Activated CD4-positive, alpha-beta T cell treated with anti-CD3 and anti-CD28 coated beads, Interleukin-2, amount 50 U/mL, for 1 hour (primary cell): ENCODE results near the gene WNT1.

Experiments used
- DNase-seq: peaks from one replicate; pipeline ENCODE4 v3.0.0-alpha.2; 2020

Gene WNT1

GRCh38 chr12:48961801-48962200 is 16.3 kb upstream of the WNT1 start:
- no peak for DNase-seq

- no peak for DNase-seq
Observed at GRCh38 chr12:48965298-48965838, 12.8 kb upstream of the WNT1 start.

- no peak for DNase-seq
Observed at GRCh38 chr12:48966177-48966895, 11.8 kb upstream of the WNT1 start.

- no peak for DNase-seq
Observed at GRCh38 chr12:48967991-48968390, 10.1 kb upstream of the WNT1 start.

GRCh38 chr12:48968467-48968866 is 9.7 kb upstream of the WNT1 start:
- no peak for DNase-seq

- DNase-seq: no peak
Observed at GRCh38 chr12:48969160-48969771, 8.9 kb upstream of the WNT1 start.

- DNase-seq: peak; percentile 34
Observed at GRCh38 chr12:48969833-48970701, 8.1 kb upstream of the WNT1 start.

GRCh38 chr12:48970702-48971334 is 7.3 kb upstream of the WNT1 start:
- DNase-seq: no peak

GRCh38 chr12:48972213-48972951 is 5.7 kb upstream of the WNT1 start:
- no peak for DNase-seq

GRCh38 chr12:48972952-48973483 is 5.1 kb upstream of the WNT1 start:
- no peak for DNase-seq

- no peak for DNase-seq
Observed at GRCh38 chr12:48973531-48973930, 4.6 kb upstream of the WNT1 start.

- peak; percentile 33 for DNase-seq
Observed at GRCh38 chr12:48973941-48974673, 4.0 kb upstream of the WNT1 start.

GRCh38 chr12:48977290-48978281 is 536 bp upstream of the WNT1 start:
- DNase-seq: peak; percentile 82

- DNase-seq: no peak
Observed at GRCh38 chr12:48978741-48979601, 849 bp downstream of the WNT1 start.

GRCh38 chr12:48979602-48980388 is 1.7 kb downstream of the WNT1 start:
- no peak for DNase-seq

- DNase-seq: no peak
Observed at GRCh38 chr12:48980389-48980952, 2.3 kb downstream of the WNT1 start.

GRCh38 chr12:48980953-48981756 is 3.0 kb downstream of the WNT1 start:
- DNase-seq: peak; percentile 56
